Natural killer cell (primary cell): ENCODE data around the gene C12orf75. TPM values are rescaled to one million over a fixed set of nuclear protein-coding genes. Genes with fewer than 3 reads are reported as not detected.

Source experiments
- ATAC-seq, 3 donors: fragments of 150-1000 bp in 2 of 3; fragments of 200-7000 bp in 1 of 3; cut with Tn5 transposase; 1 replicate in 1 of 3; 2 replicates in 2 of 3; pipeline ENCODE4 v1.10.0; 2021; ENCODE audit warnings: mild to moderate bottlenecking in 2 of 3, moderate library complexity in 2 of 3
- DNase-seq, 2 donors: peaks; one replicate each; pipeline versions ENCODE4 v3.0.0 to v3.0.0-alpha.2; 2013 to 2021; ENCODE audit warnings: mixed read lengths in 1 of 2
- H3K27ac ChIP-seq: one replicate; pipeline ENCODE4 v1.5.1; 2013; ENCODE audit warnings: mild to moderate bottlenecking, low read length
- H3K27me3 ChIP-seq: one replicate; pipeline ENCODE4 v1.6.1; 2013; ENCODE audit warnings: low read length; ENCODE audit not compliant: control insufficient read depth, insufficient read depth
- H3K36me3 ChIP-seq: one replicate; pipeline ENCODE4 v1.6.1; 2013; ENCODE audit warnings: low read length; ENCODE audit not compliant: control insufficient read depth, insufficient read depth
- H3K4me1 ChIP-seq: one replicate; pipeline ENCODE4 v1.6.1; 2013; ENCODE audit warnings: low read length; ENCODE audit not compliant: control insufficient read depth, insufficient read depth
- H3K4me3 ChIP-seq: one replicate; pipeline ENCODE4 v1.5.1; 2013; ENCODE audit warnings: low read length
- H3K9me3 ChIP-seq: one replicate; pipeline ENCODE4 v1.6.1; 2013; ENCODE audit warnings: low read length; ENCODE audit not compliant: control insufficient read depth, insufficient read depth
- H3K27ac Mint-ChIP-seq, 2 donors: one replicate each; pipeline ENCODE4 v1.8.0; 2022; ENCODE audit warnings: mild to moderate bottlenecking in 2 of 2, mixed read lengths in 2 of 2, moderate library complexity in 1 of 2
- H3K27me3 Mint-ChIP-seq, 2 donors: one replicate each; pipeline ENCODE4 v1.8.0; 2022; ENCODE audit warnings: low read depth in 2 of 2, mixed read lengths in 2 of 2
- H3K36me3 Mint-ChIP-seq: one replicate; pipeline ENCODE4 v1.8.0; 2022; ENCODE audit warnings: mixed read lengths
- H3K4me1 Mint-ChIP-seq, 2 donors: one replicate each; pipeline ENCODE4 v1.8.0; 2022; ENCODE audit warnings: mixed read lengths in 2 of 2
- H3K4me3 Mint-ChIP-seq: one replicate; pipeline ENCODE4 v1.8.0; 2022; ENCODE audit warnings: mild to moderate bottlenecking, moderate library complexity, mixed read lengths
- H3K9me3 Mint-ChIP-seq, 2 donors: one replicate each; pipeline ENCODE4 v1.8.0; 2022; ENCODE audit warnings: mixed read lengths in 2 of 2
- CTCF ChIP-seq: fragments of 200-600 bp; IDR thresholded peaks from one replicate; pipeline ENCODE4 v1.8.0; 2022; ENCODE audit warnings: antibody characterized with exemption
- WGBS: methylation state at CpG from one replicate; pipeline ENCODE4 v1.1.7; 2013; ENCODE audit warnings: missing lambda C conversion rate; ENCODE audit not compliant: insufficient coverage; 5-methylcytosine and 5-hydroxymethylcytosine counted together
- intact Hi-C: fragments of 100-400 bp; cut with micrococcal nuclease; formaldehyde crosslinking; loops from one replicate; pipeline ENCODE4 v1.14.2; 2022
- total RNA-seq, 4 donors: library from RNA; stranded (reverse); fragments of 120-200 nt in 1 of 4; gene quantifications; one replicate each; pipeline versions ENCODE4 v1.2.3 to v1.2.4, GENCODE V29; 2013 to 2022

C12orf75 gene
- total RNA-seq, 3 donors from 2014 or later (not counting 1 experiment from before 2014, with no cell fraction given) = 121 to 131 (median 128) TPM

GRCh38 chr12:105294161-105294560, 36.3 kb upstream of the C12orf75 start:
- H3K9me3 ChIP-seq = peaks cover 4% of the 10 kb centered on the region
- H3K27me3 Mint-ChIP-seq = peaks cover 0 to 12% of the 10 kb centered on the region in 2 donors
- H3K36me3 ChIP-seq = no peaks in the 10 kb centered on the region
- DNase-seq = no peak
- 89% methylated on average over 2 of the region's 2 CpGs for WGBS
- no peak for TF ChIP-seq CTCF
- intact Hi-C loops = no loop called here
- H3K4me1 Mint-ChIP-seq = no peaks in the 10 kb centered on the region
- no peaks in the 10 kb centered on the region for H3K4me1 ChIP-seq
- no peak for ATAC-seq
- no peaks in the 10 kb centered on the region for H3K27me3 ChIP-seq
- no peak overlapping the region for H3K4me3 Mint-ChIP-seq
- H3K9me3 Mint-ChIP-seq = peaks cover 2 to 5% of the 10 kb centered on the region in 2 donors
- no peak overlapping the region for H3K4me3 ChIP-seq
- no peak overlapping the region for H3K27ac ChIP-seq
- H3K36me3 Mint-ChIP-seq = no peaks in the 10 kb centered on the region
- no peak overlapping the region for H3K27ac Mint-ChIP-seq

GRCh38 chr12:105294886-105295479, 35.5 kb upstream of the C12orf75 start:
- H3K36me3 Mint-ChIP-seq = no peaks in the 10 kb centered on the region
- no peak overlapping the region for H3K27ac ChIP-seq
- H3K4me1 Mint-ChIP-seq = no peaks in the 10 kb centered on the region
- H3K27me3 Mint-ChIP-seq = peaks cover 0 to 12% of the 10 kb centered on the region in 2 donors
- peaks cover 2 to 7% of the 10 kb centered on the region in 2 donors for H3K9me3 Mint-ChIP-seq
- DNase-seq (no peak), ATAC-seq (no peak)
- H3K4me1 ChIP-seq = no peaks in the 10 kb centered on the region
- H3K4me3 ChIP-seq = no peak overlapping the region
- H3K36me3 ChIP-seq = no peaks in the 10 kb centered on the region
- TF ChIP-seq CTCF = no peak
- no peak overlapping the region for H3K27ac Mint-ChIP-seq
- 69% methylated on average over 4 of the region's 4 CpGs for WGBS
- no peaks in the 10 kb centered on the region for H3K27me3 ChIP-seq
- intact Hi-C loops = no loop called here
- H3K4me3 Mint-ChIP-seq = no peak overlapping the region
- H3K9me3 ChIP-seq = peaks cover 4% of the 10 kb centered on the region

GRCh38 chr12:105296116-105297089, 34.1 kb upstream of the C12orf75 start:
- Histone ChIP-seq H3K36me3 (no peaks in the 10 kb centered on the region), H3K4me3 (no peak overlapping the region), H3K4me1 (no peaks in the 10 kb centered on the region), H3K27ac (no peak overlapping the region), H3K9me3 (peaks cover 4% of the 10 kb centered on the region), H3K27me3 (no peaks in the 10 kb centered on the region)
- Mint-ChIP-seq H3K27me3 (peaks cover 0 to 10% of the 10 kb centered on the region in 2 donors), H3K4me3 (no peak overlapping the region), H3K4me1 (no peaks in the 10 kb centered on the region), H3K36me3 (peaks cover 6% of the 10 kb centered on the region), H3K27ac (no peak overlapping the region), H3K9me3 (peaks cover 7 to 11% of the 10 kb centered on the region in 2 donors)
- no peak for TF ChIP-seq CTCF
- ATAC-seq (no peak), DNase-seq (no peak)
- WGBS = 90% methylated on average over 6 of the region's 8 CpGs
- intact Hi-C loops = no loop called here
